ENCODE measurements around the gene RAX2. TPM values are rescaled to one million over a fixed set of nuclear protein-coding genes. Genes with fewer than 3 reads are reported as not detected.

Gene RAX2
- total RNA-seq, 1 donor from 2014 or later: not detected

GRCh38 chr19:3788996-3789778 lies 17.2 kb upstream of the RAX2 start:
- no peaks in the 10 kb centered on the region for H3K36me3 ChIP-seq (ENCODE audit: control insufficient read depth, insufficient read depth, low read length)
- DNase-seq (ENCODE audit: low read depth): no peak
- TF ChIP-seq, protein P1, sequence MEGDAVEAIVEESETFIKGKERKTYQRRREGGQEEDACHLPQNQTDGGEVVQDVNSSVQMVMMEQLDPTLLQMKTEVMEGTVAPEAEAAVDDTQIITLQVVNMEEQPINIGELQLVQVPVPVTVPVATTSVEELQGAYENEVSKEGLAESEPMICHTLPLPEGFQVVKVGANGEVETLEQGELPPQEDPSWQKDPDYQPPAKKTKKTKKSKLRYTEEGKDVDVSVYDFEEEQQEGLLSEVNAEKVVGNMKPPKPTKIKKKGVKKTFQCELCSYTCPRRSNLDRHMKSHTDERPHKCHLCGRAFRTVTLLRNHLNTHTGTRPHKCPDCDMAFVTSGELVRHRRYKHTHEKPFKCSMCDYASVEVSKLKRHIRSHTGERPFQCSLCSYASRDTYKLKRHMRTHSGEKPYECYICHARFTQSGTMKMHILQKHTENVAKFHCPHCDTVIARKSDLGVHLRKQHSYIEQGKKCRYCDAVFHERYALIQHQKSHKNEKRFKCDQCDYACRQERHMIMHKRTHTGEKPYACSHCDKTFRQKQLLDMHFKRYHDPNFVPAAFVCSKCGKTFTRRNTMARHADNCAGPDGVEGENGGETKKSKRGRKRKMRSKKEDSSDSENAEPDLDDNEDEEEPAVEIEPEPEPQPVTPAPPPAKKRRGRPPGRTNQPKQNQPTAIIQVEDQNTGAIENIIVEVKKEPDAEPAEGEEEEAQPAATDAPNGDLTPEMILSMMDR (IDR thresholded peaks at IDR 0.05; ENCODE audit: insufficient read depth, low read length, poor library complexity, severe bottlenecking): no peak

GRCh38 chr19:3785938-3786824 lies 14.2 kb upstream of the RAX2 start, which contains the start of gene MATK:
TSS of gene MATK (minus strand) at chr19:3786381. CDS start at chr19:3785135, 1,246 bp downstream.
- Histone ChIP-seq H3K27me3 (ENCODE audit: control insufficient read depth, insufficient read depth, low read length) (peaks cover 31% of the 10 kb centered on the region), H3K36me3 (ENCODE audit: control insufficient read depth, insufficient read depth, low read length) (no peaks in the 10 kb centered on the region), H3K4me3 (ENCODE audit: low read depth, low read length) (no peak within 1 kb of the TSS)
- no peak for DNase-seq (ENCODE audit: low read depth)
- TF ChIP-seq, protein P1 (IDR thresholded peaks at IDR 0.05; ENCODE audit: insufficient read depth, low read length, poor library complexity, severe bottlenecking): no peak

More at GRCh38 chr19:3788996-3789778, 17.2 kb upstream of the RAX2 start:
- H3K27me3 ChIP-seq (ENCODE audit: control insufficient read depth, insufficient read depth, low read length): peaks cover 26% of the 10 kb centered on the region
- no peak overlapping the region for H3K4me3 ChIP-seq (ENCODE audit: low read depth, low read length)

GRCh38 chr19:3785451-3785937 lies 13.5 kb upstream of the RAX2 start:
- DNase-seq (ENCODE audit: low read depth): no peak
- Histone ChIP-seq H3K36me3 (ENCODE audit: control insufficient read depth, insufficient read depth, low read length) (no peaks in the 10 kb centered on the region), H3K4me3 (ENCODE audit: low read depth, low read length) (no peak overlapping the region), H3K27me3 (ENCODE audit: control insufficient read depth, insufficient read depth, low read length) (peaks cover 31% of the 10 kb centered on the region)
- TF ChIP-seq, protein P1 (IDR thresholded peaks at IDR 0.05; ENCODE audit: insufficient read depth, low read length, poor library complexity, severe bottlenecking): no peak

DNA sequence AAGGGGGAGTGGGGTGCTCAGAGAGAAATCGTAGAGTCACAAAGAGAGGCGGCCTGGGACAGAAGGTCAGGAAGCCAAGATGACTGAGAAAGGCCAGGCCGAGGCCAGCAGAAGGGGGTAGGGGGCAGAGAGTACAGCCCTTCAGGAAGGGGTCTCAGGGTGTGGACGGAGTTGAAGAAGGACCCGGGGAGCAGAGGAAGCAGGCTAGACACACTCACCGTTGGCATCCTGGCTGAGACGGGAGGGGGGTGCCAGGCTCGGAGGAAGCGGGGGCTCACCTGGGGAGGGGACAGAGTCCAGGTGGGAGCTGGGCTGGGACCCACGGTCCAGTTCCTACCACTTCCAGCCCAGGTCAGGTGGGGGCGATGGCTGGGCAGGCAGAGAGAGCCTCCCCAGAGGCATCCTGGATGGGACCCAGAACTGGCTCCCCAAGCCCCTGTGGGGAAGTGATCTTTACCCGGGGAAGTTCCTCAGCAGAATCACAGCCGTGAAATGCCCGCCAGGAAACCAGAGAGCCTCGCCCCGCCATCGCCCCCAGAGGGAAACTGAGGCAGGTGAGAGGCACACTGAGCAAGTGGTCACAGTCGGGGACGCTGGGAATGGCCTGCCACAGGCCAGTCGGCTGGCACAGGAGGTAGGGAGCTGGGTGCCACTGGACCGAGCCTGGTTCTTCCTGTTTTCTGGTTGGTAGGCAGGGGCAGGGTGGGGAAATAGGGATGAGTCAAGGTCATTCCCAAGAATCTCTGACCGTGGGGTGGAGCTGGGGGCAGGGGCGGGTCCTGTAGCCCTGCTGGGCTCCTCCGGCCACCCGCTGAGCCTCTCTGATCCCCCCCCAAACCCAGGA lies 12.8 kb upstream of the RAX2 start:
- TF ChIP-seq, protein P1 (IDR thresholded peaks at IDR 0.05; ENCODE audit: insufficient read depth, low read length, poor library complexity, severe bottlenecking): no peak
- Histone ChIP-seq H3K27me3 (ENCODE audit: control insufficient read depth, insufficient read depth, low read length) (peaks cover 31% of the 10 kb centered on the region), H3K36me3 (ENCODE audit: control insufficient read depth, insufficient read depth, low read length) (no peaks in the 10 kb centered on the region), H3K4me3 (ENCODE audit: low read depth, low read length) (no peak overlapping the region)
- DNase-seq (ENCODE audit: low read depth): no peak
